NT2/D1 (cell line): ENCODE measurements around the gene KIFBP.

Source experiments
- DNase-seq: peaks from one replicate; pipeline ENCODE4 v3.0.0-alpha.2; 2011; ENCODE audit warnings: low read depth, low spot score
- H3K27me3 ChIP-seq: 2 replicates; pipeline ENCODE4 v1.6.0; 2011; ENCODE audit warnings: mild to moderate bottlenecking; ENCODE audit not compliant: insufficient read length, insufficient read depth
- H3K36me3 ChIP-seq: 2 replicates; pipeline ENCODE4 v1.6.1; 2011; ENCODE audit warnings: mild to moderate bottlenecking, low read length, mixed read lengths; ENCODE audit not compliant: insufficient read depth, insufficient read length
- H3K4me1 ChIP-seq: 2 replicates; pipeline ENCODE4 v1.5.1; 2011; ENCODE audit not compliant: insufficient read depth, insufficient read length
- H3K4me3 ChIP-seq: 2 replicates; pipeline ENCODE4 v1.5.1; 2011; ENCODE audit warnings: low read depth; ENCODE audit not compliant: insufficient read length
- H3K9ac ChIP-seq: 2 replicates; pipeline ENCODE4 v1.6.0; 2011; ENCODE audit warnings: low read depth; ENCODE audit not compliant: insufficient read length
- H3K9me3 ChIP-seq: 2 replicates; pipeline ENCODE4 v1.5.1; 2011; ENCODE audit warnings: mild to moderate bottlenecking, low read length; ENCODE audit not compliant: insufficient read depth
- SUZ12 ChIP-seq: IDR thresholded peaks from 2 replicates; pipeline ENCODE4 v1.6.1; 2011; ENCODE audit not compliant: insufficient read length, insufficient read depth; ENCODE audit errors: extremely low read depth
- YY1 ChIP-seq: IDR thresholded peaks from 2 replicates; pipeline ENCODE4 v1.6.1; 2011; ENCODE audit not compliant: insufficient read length, insufficient read depth
- ZNF274 ChIP-seq: IDR thresholded peaks from 2 replicates; pipeline ENCODE4 v1.6.1; 2011; ENCODE audit warnings: mild to moderate bottlenecking, low read depth, low read length

Gene KIFBP

DNA sequence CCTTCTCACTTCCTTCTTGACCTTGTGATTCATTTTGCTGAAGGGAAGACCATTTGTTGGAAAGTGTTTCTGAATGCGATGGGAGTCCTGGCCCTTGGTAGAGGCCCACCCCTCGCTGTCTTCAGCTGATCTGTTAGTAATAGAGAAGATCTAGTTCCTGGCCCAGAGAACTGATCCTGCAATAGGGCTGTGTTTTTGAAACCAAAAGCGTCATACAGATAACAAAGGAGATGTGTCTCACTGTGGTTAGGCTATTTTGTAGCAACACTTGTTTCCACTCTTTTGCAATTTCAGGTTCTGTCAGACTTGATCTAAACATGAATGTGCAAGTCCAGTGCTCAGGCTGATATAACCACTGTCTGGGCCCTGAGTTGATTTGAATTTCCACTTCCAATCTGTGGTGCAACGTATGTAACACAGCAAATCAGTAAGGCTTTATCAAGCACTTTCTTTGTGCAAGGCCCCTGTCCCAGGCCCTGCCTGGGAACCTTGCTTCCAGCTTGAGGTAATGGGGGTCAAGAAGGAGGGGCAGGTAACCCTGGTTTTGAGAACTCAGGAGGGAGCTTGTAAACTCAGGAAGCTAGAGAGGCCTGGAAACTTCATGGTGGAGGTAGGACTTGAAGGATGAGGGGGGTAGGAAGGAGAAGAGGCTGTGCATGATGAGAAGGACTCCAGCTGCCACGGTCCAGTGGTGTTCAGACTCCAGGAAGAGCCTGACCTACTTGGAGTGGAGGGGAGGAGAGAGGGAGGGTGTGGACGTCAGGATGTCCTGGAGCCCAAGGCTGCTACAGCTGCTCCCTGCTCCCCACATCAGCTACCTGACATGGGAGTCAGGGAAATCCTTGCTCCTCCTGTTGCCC is 57.1 kb downstream of the KIFBP start:
- H3K27me3 ChIP-seq = no peaks in the 10 kb centered on the region
- no peak for DNase-seq
- H3K9me3 ChIP-seq = no peaks in the 10 kb centered on the region
- no peak for TF ChIP-seq YY1
- TF ChIP-seq ZNF274 = no peak
- TF ChIP-seq SUZ12 = no peak
- H3K4me3 ChIP-seq = no peak overlapping the region
- no peak overlapping the region for H3K9ac ChIP-seq
- no peaks in the 10 kb centered on the region for H3K36me3 ChIP-seq
- no peaks in the 10 kb centered on the region for H3K4me1 ChIP-seq

- no peak for DNase-seq
- Histone ChIP-seq H3K4me3 (no peak overlapping the region), H3K4me1 (peaks cover 4% of the 10 kb centered on the region), H3K9me3 (no peaks in the 10 kb centered on the region), H3K9ac (no peak overlapping the region), H3K27me3 (no peaks in the 10 kb centered on the region), H3K36me3 (no peaks in the 10 kb centered on the region)
- TF ChIP-seq YY1 (no peak), SUZ12 (no peak), ZNF274 (no peak)
These were observed 58.7 kb downstream of the KIFBP start for GRCh38 chr10:69047111-69047832.

DNA sequence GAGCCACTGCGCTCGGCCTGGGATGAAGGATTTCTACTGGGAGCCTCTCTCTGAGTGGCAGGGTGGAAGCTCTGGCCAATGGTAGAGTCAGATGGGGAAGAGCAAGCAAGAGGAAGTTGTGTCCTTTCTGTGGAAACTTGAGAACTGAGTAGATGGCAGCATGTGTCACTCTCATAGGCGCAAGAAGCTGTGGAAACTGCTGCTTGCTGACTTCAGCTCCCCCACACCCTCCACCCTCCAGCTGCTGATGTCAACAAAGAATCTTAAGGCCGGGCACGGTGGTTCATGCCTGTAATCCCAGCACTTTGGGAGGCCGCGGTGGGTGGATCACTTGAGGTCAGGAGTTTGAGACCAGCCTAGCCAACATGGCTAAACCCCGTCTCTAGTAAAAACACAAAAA is 59.5 kb downstream of the KIFBP start:
- Histone ChIP-seq H3K36me3 (no peaks in the 10 kb centered on the region), H3K27me3 (no peaks in the 10 kb centered on the region), H3K4me3 (no peak overlapping the region), H3K9me3 (no peaks in the 10 kb centered on the region), H3K4me1 (peaks cover 9% of the 10 kb centered on the region), H3K9ac (no peak overlapping the region)
- no peak for TF ChIP-seq SUZ12
- TF ChIP-seq ZNF274 = no peak
- TF ChIP-seq YY1 = no peak
- DNase-seq = no peak

DNA sequence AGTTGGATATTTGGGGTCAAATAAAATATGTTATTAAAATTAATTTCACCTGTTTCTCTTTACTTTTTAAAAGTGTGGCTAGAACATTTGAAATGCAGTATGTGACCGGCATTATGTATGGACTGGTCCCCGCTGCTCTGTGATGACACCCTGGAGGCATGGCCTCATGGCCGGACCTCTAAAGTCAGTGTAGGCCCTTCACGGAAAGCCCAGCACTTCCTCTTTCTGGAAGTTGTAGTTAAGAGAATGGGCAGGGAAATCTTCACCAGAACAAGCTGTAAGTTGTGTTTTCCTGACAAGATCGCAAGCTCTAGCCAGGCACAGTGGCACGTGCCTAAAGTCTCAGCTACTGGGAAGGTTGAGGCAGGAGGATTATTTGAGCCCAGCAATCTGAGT is 61.0 kb downstream of the KIFBP start:
- DNase-seq = no peak
- Histone ChIP-seq H3K4me3 (no peak overlapping the region), H3K4me1 (peaks cover 10% of the 10 kb centered on the region), H3K9me3 (no peaks in the 10 kb centered on the region), H3K36me3 (no peaks in the 10 kb centered on the region), H3K27me3 (no peaks in the 10 kb centered on the region), H3K9ac (no peak overlapping the region)
- TF ChIP-seq ZNF274 = no peak
- no peak for TF ChIP-seq SUZ12
- TF ChIP-seq YY1 = no peak

- H3K9me3 ChIP-seq = no peaks in the 10 kb centered on the region
- H3K27me3 ChIP-seq = no peaks in the 10 kb centered on the region
These were observed 62.7 kb downstream of the KIFBP start for GRCh38 chr10:69051303-69051702.

DNA sequence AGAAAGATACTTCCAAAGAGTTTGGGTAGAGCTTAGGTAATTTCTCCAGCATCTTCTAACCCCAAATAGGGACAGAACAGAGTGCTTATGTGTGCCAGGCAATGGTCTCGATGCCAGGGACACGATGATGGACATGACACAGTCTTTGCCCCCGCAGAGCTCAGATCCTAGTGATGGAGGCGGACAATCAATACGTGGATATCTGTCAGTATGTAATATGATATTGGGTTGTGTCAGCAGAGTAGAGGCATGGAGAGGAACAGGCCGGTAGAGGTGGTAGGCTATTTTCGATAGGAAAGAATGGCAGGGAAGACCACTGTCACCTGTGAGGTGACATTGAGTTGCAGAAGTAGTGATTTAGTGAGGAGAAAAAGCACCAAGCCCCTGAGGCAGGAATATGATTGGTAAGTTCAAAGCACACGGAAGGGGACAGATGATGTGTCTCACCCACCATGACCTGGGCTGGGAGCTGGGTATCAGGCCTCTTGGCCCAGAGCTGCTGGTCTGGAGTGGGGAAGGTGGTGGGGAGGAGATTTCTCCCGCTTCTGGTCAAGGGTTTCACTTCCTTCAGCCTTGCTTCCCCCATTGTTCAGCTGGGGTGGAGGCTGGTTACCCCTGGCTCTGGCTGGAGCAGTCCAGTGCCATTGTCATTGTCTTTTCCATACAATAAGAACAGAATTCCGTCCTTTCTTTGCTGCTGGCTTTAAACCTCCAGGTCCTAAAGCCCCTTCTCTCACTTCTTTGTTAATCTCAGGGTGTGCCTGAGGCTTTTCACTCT is 63.3 kb downstream of the KIFBP start:
- Histone ChIP-seq H3K9me3 (no peaks in the 10 kb centered on the region), H3K36me3 (no peaks in the 10 kb centered on the region), H3K4me3 (no peak overlapping the region), H3K4me1 (peaks cover 13% of the 10 kb centered on the region), H3K9ac (no peak overlapping the region), H3K27me3 (no peaks in the 10 kb centered on the region)
- DNase-seq = no peak
- TF ChIP-seq YY1 (no peak), ZNF274 (no peak), SUZ12 (no peak)

More at GRCh38 chr10:69051303-69051702, 62.7 kb downstream of the KIFBP start:
- H3K9ac ChIP-seq = no peak overlapping the region
- no peak for TF ChIP-seq YY1
- no peak for TF ChIP-seq ZNF274
- no peak for TF ChIP-seq SUZ12
- DNase-seq = no peak
- no peak overlapping the region for H3K4me3 ChIP-seq
- no peaks in the 10 kb centered on the region for H3K36me3 ChIP-seq
- H3K4me1 ChIP-seq = peaks cover 10% of the 10 kb centered on the region

DNA sequence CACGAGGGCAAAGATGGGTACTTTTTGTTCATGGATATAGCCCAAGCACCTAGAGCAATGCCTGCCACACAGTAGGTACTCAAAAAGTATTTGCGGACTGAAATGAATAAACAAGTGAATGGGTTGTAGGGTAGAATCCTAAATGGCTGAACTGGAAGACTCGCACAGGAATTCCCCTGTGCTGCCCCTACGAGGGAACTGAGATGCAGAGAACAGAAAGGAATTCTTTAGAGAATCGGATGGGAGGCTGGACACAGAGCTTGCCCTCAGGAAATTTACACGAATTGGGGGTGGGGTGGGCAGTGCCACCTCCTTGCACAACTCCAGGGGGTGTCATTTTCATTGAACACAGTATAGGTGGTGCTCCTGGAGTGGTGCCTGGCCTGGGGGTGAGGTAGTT is 64.1 kb downstream of the KIFBP start:
- no peak for DNase-seq
- H3K9ac ChIP-seq = no peak overlapping the region
- no peaks in the 10 kb centered on the region for H3K36me3 ChIP-seq
- peaks cover 13% of the 10 kb centered on the region for H3K4me1 ChIP-seq
- no peaks in the 10 kb centered on the region for H3K27me3 ChIP-seq
- TF ChIP-seq ZNF274 (no peak), SUZ12 (no peak), YY1 (no peak)
- H3K4me3 ChIP-seq = no peak overlapping the region
- no peaks in the 10 kb centered on the region for H3K9me3 ChIP-seq
